SH-SY5Y (cell line): ENCODE results near the gene ARID3B.

Source experiments
- GATA2 ChIP-seq: IDR thresholded peaks from 2 replicates; pipeline ENCODE4 v1.6.1; 2011; ENCODE audit warnings: mild to moderate bottlenecking, low read depth, low read length
- GATA3 ChIP-seq: IDR thresholded peaks from 2 replicates; pipeline ENCODE4 v1.6.1; 2011; ENCODE audit warnings: low read depth, mild to moderate bottlenecking, low read length, moderate library complexity

Gene ARID3B

DNA sequence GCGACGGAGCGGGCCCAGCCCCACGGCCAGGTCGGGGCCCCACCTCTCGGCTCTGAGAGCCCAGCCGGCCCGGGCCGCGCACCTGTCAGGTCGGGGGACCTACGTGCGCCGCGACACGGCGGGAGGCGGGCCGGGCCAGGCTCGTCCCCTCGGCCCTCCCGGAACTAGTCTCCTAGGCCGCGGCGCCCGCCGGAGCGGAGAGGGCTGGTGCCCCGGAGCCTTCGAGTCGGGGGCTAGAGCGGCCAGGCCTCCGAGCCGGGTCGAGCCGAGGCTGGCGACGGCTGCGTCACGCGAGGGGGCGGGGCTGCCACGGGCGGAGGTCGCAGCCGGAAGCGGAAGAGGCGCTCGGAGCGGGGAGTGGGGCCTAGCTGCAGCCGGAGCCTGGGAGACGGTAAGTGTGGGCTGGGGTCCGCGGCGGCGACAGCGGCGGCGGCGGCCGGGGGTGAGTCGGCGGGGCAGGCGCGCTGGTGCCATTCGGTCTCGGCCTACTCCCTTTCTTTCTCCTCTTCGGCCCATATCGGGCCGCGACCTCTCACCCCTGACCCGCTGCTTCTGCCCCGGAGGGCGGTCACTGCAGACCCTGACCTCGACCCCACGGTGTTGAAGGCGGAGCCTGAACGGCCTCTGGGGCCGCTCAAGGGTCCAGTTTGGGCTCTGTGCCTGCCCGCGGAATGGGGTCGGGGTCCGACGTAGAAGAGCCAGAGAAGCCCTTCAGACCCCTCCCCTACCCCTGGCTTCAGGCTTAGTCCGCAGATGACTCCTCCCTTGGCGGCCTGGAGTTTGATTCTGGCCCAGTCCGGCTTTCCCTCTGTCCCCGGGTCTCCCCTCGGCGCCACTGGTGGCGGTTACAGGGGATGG is 74.7 kb downstream of the ARID3B start, which contains the start of gene CLK3:
TSS of gene CLK3 (plus strand) at position 329 of the 858 bp plus-strand sequence. CDS start 3,361 bp downstream, outside the sequence.
- TF ChIP-seq GATA3 (no peak), GATA2 (no peak)

DNA sequence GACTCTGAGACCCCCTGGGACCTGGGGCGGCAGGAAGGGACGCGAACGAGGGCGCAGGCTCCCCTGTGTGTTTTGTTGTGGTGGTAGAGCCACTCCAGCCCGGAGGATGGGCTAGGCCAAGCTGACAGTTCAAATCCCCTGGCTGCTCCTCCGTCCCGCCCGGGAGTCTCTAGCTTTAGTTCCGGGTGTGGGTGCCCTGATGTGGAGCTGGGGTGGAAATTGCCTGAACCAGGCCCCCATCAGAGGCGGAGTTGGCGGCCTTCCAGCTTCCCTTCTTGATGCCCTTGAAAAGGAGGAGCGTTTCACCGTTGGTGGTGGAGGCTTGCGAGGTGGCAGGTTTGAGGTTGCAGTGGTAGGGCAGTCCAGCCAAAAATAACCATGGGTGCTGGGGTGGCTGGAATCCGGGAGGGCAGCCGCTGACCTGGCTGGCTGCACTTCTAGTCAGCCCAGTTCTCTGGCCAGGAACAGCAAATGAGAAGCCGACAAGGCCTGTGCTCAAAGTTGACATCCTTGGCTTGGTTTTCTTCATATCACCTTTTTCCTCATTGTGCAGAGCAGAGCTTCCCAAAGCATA is 75.4 kb downstream of the ARID3B start:
- TF ChIP-seq GATA2 (no peak), GATA3 (no peak)

DNA sequence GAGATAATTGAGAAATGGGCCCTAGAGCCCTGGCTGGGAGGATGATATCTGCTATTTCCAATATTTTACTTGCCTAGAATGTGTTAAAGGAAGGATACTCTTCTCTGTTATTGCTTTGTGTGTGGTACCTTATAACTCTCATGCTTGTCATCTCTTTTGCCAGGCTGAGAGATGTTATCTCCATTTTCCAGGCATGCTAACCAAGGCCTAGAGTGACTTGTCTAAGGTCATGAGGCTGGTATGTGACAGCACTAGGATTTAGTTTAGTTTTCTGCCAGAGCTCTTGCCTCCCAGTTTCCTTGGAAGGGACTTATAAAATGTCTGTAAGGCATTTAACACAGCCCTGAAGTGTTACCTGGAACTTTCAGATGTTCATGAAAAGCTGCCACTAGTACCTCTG is 76.0 kb downstream of the ARID3B start:
- TF ChIP-seq GATA3 (no peak), GATA2 (peak; percentile 56; the same call in 1 of the 2 replicates)

DNA sequence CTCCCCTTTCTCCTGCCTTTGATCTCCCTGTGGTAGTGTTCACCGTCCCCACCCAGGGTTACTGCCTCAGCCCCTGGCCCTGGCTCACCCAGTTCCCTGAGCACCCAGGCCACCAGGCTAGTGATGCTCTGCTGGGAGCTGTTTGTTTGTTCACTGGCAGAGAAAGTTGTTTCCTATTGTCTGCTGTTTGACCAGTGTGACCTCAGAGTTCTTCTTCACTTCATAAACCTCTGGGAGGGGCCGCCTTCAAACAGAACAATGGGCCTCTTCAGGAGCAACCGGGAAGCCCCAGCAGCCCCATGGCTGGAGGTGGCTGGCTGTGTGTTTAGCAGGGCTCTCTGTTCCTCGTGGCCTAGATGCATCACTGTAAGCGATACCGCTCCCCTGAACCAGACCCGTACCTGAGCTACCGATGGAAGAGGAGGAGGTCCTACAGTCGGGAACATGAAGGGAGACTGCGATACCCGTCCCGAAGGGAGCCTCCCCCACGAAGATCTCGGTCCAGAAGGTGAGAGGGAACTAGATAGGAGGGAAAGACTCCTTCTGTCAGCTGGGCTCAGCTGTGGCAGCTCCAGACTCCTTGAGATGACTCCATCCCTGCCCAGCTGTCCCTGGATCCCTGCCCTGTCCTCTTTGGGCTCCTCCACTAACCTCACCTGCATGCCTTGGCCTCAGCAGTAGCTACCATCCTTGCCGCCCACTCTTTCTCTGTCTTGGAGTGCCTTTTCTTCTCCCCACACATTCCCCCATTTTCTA is 78.0 kb downstream of the ARID3B start:
- TF ChIP-seq GATA3 (no peak), GATA2 (no peak)

DNA sequence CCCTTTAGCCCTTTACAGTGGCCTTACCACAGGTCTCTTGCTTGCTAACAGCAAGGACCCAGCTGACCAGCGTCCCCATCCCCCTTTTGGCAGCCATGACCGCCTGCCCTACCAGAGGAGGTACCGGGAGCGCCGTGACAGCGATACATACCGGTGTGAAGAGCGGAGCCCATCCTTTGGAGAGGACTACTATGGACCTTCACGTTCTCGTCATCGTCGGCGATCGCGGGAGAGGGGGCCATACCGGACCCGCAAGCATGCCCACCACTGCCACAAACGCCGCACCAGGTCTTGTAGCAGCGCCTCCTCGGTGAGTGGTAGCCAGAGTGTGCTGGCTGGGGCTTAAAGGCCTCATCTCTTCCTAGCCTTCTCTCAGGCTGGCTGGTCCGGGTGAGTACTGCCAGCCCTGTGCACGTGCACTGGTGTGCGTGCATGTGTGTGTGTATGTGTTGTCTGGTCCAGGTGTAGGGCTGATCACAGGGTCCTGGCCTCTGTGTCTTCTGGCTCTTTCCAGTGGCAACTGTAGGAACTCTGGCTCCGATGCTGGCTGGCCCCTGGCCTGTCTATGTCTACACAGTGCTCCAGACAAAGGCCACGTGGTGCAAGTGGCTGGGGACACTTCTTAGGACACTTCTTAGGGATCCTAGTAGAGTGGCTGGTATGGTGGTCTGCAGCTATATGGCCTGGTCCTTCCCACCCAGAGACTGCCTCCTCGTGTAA is 79.1 kb downstream of the ARID3B start:
- no peak for TF ChIP-seq GATA3
- no peak for TF ChIP-seq GATA2

DNA sequence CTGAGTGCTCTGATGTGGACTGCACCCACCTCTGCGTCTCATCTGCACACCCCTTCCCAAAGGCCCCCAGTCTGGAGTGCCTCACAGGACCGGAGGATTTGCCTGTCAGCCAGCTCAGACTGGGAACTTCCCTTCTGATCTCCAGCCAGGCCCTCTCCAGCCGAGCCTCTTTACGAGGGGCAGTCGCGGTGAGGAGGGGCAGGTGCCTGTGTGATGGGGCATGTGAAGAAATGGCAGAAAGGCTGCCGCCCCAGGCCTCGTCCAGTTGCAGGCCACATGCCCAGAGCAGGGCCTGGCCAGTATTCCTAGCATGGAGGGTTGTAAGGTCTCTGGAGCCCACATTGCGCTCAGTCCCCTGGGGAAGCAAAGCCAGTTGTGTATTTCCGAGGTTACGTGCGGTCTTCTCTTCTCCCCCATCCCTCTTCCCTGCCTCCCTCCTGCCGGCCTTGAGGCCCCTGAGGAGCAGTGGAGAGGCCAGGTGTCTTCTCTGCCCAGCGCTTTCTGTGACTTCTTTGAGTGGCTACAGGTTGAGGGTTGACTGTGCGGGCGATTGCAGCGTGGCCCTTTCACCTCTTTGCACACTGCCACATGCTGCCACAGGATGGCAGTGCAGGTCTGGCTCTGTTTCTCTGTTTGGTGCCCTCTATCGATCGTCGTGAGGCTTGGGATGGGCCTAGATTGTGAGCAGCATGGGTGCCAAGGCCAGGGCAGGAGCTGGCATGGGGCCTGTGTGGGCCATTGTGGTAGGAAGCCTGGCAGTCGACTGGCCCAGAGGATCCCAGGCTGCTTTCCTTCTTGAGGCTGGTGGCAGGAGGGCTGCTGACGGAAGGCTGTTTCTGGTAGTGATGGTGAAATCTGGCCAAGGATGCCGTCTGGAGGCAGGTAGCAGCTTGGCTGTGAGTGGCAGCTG is 79.9 kb downstream of the ARID3B start:
- TF ChIP-seq GATA2 (no peak), GATA3 (no peak)

DNA sequence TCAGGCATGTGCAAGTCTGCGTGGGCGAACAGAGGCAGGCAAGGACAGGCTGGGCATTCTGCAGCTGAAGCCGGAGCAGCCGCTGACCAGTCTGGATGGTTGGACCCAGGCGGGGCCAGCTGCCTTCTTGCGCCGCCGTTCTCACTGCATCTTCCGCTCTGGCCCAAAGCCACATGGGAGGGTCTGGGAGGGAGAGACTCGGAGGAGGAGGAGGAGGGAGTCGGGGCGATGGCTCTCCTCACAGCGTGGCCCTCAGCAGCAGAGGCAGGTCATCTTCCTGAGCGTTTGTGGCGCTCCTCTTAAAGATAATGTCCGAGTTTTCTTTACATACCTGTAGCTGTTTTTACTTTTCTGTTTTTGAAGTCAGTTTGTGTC is 80.5 kb downstream of the ARID3B start:
- TF ChIP-seq GATA3: no peak
- TF ChIP-seq GATA2: no peak

DNA sequence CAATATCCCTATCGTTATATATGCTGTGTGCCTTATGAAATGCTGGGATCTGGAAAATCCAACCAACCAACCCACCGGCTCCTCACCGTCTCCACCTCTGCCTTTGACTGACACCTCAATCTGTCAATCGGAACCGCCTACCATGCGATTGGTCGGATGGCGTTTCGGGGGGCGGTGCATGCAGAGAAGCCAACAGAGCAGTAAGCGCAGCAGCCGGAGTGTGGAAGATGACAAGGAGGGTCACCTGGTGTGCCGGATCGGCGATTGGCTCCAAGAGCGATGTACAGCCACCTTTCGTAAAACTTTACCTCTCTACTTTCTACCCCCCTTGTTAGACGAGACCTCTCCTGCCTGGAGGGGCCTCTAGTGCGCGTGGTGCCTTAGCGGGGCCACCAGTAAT is 80.9 kb downstream of the ARID3B start:
- no peak for TF ChIP-seq GATA3
- no peak for TF ChIP-seq GATA2

DNA sequence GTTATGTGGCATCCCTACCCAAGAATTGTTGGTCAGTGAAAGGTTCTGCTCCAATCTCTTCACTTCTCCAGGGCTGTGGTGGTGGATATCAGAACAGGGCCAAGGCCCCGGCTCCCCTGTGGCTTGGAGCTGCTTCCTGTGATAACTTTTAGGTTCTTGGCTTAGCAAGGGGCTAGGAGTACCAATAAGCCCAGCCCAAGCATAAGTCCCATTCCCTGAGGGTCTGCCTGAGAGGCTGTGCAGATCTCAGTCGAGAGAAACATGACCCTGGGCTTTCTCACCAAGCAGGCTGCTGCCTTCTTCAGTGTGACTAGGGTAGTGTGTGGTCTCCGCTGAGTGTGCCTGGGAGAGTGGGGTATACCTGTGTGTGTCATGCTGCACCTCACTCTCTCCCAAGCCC is 81.7 kb downstream of the ARID3B start:
- TF ChIP-seq GATA2 (no peak), GATA3 (no peak)

DNA sequence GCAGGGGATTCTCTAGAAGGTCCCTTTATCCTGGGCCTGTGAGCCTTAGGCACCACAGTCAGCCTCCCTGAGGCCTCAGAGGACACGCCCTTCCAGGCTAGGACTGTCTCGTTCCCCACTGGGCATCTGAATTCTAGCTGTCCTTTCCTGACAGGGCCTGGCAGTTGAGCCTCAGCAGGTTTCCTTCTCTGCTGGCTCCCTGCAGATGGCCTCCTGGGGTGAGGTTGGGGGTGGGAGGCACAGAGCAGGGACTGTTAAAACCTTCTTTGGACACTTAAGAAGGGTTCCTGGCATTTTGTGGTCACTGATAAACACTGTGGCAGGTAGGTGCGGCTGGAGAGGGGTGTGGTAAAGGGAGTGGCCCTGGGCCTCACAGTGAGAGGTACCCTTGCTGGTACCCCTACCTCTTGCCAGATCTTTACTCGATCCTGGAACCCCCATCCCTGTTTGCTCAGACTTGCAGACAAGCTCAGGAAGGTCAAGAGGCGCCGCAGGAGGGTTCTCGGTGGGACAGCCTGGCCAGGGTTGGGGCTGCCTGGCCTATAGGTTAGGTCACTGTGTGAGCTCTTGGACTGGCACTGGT is 83.1 kb downstream of the ARID3B start:
- TF ChIP-seq GATA2 (no peak), GATA3 (no peak)

DNA sequence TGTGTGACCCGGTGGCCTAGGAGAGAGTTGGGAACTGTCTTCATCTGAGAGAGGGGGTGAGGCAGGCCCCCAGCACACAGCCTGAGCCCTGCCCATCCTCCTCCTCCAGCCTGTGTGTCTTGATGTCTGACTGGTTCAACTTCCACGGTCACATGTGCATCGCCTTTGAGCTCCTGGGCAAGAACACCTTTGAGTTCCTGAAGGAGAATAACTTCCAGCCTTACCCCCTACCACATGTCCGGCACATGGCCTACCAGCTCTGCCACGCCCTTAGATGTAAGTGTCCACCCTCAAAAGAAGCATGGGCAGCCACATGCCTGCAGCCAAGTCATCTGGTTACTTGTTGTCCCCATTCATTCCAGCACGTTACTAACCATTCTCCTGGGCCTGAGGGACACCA is 84.7 kb downstream of the ARID3B start:
- TF ChIP-seq GATA2: no peak
- no peak for TF ChIP-seq GATA3

DNA sequence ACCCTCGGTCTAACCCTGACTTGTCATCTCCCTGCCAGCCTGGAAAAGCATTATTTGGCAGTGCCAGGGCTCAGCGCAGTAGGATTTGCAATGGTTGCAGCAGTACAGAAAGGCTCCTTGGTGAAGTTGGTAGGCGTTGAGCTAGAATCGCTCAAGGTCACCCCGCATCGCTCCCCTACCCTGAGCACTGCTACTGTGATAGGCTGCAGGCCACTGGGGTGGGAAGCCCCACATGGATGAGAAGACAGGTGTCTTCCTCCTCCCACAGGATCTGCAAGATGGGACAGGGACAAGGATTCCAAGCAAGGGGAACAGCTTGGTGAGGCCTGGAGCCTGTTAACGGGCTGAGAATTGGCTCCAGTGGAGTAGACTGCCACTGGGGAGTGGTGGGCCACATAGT is 85.3 kb downstream of the ARID3B start:
- no peak for TF ChIP-seq GATA2
- TF ChIP-seq GATA3: no peak
